Osteoblast (primary cell): ENCODE results near the gene GCK. TPM values are rescaled to one million over a fixed set of nuclear protein-coding genes. Genes with fewer than 3 reads are reported as not detected.

Experiments
- DNase-seq: peaks from one replicate; pipeline ENCODE4 v3.0.0; 2011; ENCODE audit warnings: low spot score, mixed read lengths; ENCODE audit not compliant: insufficient read length; ENCODE audit errors: missing footprints
- H2AFZ ChIP-seq: 2 replicates; pipeline ENCODE4 v1.6.0; 2011; ENCODE audit warnings: mild to moderate bottlenecking, low read length
- H3K27ac ChIP-seq: 2 replicates; pipeline ENCODE4 v1.5.1; 2011; ENCODE audit warnings: mild to moderate bottlenecking, low read depth, low read length, moderate library complexity
- H3K27me3 ChIP-seq: 2 replicates; pipeline ENCODE4 v1.6.0; 2012; ENCODE audit warnings: mild to moderate bottlenecking, control low read depth, inconsistent platforms, low read length, moderate library complexity; ENCODE audit not compliant: insufficient read depth
- H3K36me3 ChIP-seq: 2 replicates; pipeline ENCODE4 v1.5.1; 2011; ENCODE audit warnings: mild to moderate bottlenecking, low read length, control low read depth, moderate library complexity; ENCODE audit not compliant: insufficient read depth
- H3K4me1 ChIP-seq: 2 replicates; pipeline ENCODE4 v1.5.1; 2011; ENCODE audit warnings: mild to moderate bottlenecking, low read length, control low read depth, moderate library complexity; ENCODE audit not compliant: insufficient read depth
- H3K4me2 ChIP-seq: 2 replicates; pipeline ENCODE4 v1.6.0; 2011; ENCODE audit warnings: mild to moderate bottlenecking, low read length; ENCODE audit not compliant: insufficient read depth
- H3K4me3 ChIP-seq: fragments of 200-600 bp; sonication (generic); 3 replicates; pipeline ENCODE4 v1.5.1; 2012; ENCODE audit warnings: mild to moderate bottlenecking, low read length, inconsistent platforms; ENCODE audit not compliant: insufficient read depth
- H3K79me2 ChIP-seq: 2 replicates; pipeline ENCODE4 v1.6.0; 2012; ENCODE audit warnings: mild to moderate bottlenecking, low read length, control low read depth, inconsistent platforms; ENCODE audit not compliant: insufficient read depth
- H3K9me3 ChIP-seq: 2 replicates; pipeline ENCODE4 v1.5.1; 2011; ENCODE audit warnings: low read depth, low read length, control low read depth
- H4K20me1 ChIP-seq: 2 replicates; pipeline ENCODE4 v1.6.0; 2012; ENCODE audit warnings: mild to moderate bottlenecking, low read length, control low read depth; ENCODE audit not compliant: insufficient read depth
- total RNA-seq: library from RNA; depleted of rRNA; stranded (reverse); fragments of >200 nt; gene quantifications from 2 replicates; pipeline ENCODE4 v1.2.3, GENCODE V29; 2012
- TF ChIP-seq, protein P1 (sequence below): IDR thresholded peaks from 2 replicates; pipeline ENCODE4 v1.5.1; 2011; ENCODE audit warnings: mild to moderate bottlenecking, low read depth, low read length, moderate library complexity; ENCODE audit errors: extremely low read depth

The GCK gene
- total RNA-seq, 1 donor, result not detected

GRCh38 chr7:44218418-44219201, 29.4 kb upstream of the GCK start:
- Histone ChIP-seq H3K4me3 (no peak overlapping the region), H3K9me3 (no peaks in the 10 kb centered on the region), H2AFZ (no peak overlapping the region), H3K27ac (no peak overlapping the region), H3K36me3 (peaks cover 8% of the 10 kb centered on the region), H3K27me3 (peaks cover 7% of the 10 kb centered on the region), H3K4me1 (no peaks in the 10 kb centered on the region), H3K79me2 (no peaks in the 10 kb centered on the region), H3K4me2 (no peak overlapping the region), H4K20me1 (peaks cover 8% of the 10 kb centered on the region)
- DNase-seq, result peak; percentile 90
- TF ChIP-seq, protein P1, sequence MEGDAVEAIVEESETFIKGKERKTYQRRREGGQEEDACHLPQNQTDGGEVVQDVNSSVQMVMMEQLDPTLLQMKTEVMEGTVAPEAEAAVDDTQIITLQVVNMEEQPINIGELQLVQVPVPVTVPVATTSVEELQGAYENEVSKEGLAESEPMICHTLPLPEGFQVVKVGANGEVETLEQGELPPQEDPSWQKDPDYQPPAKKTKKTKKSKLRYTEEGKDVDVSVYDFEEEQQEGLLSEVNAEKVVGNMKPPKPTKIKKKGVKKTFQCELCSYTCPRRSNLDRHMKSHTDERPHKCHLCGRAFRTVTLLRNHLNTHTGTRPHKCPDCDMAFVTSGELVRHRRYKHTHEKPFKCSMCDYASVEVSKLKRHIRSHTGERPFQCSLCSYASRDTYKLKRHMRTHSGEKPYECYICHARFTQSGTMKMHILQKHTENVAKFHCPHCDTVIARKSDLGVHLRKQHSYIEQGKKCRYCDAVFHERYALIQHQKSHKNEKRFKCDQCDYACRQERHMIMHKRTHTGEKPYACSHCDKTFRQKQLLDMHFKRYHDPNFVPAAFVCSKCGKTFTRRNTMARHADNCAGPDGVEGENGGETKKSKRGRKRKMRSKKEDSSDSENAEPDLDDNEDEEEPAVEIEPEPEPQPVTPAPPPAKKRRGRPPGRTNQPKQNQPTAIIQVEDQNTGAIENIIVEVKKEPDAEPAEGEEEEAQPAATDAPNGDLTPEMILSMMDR, result no peak

GRCh38 chr7:44217852-44218402, 28.7 kb upstream of the GCK start:
- TF ChIP-seq, protein P1, result no peak
- no peak overlapping the region for H2AFZ ChIP-seq
- H4K20me1 ChIP-seq, result peaks cover 8% of the 10 kb centered on the region
- H3K27me3 ChIP-seq, result no peaks in the 10 kb centered on the region
- no peak overlapping the region for H3K4me3 ChIP-seq
- no peak for DNase-seq
- no peak overlapping the region for H3K4me2 ChIP-seq
- H3K9me3 ChIP-seq, result no peaks in the 10 kb centered on the region
- no peaks in the 10 kb centered on the region for H3K79me2 ChIP-seq
- H3K36me3 ChIP-seq, result peaks cover 12% of the 10 kb centered on the region
- H3K4me1 ChIP-seq, result no peaks in the 10 kb centered on the region
- no peak overlapping the region for H3K27ac ChIP-seq

GRCh38 chr7:44217223-44217714, 28.0 kb upstream of the GCK start:
- Histone ChIP-seq H2AFZ (no peak overlapping the region), H3K9me3 (no peaks in the 10 kb centered on the region), H3K4me1 (no peaks in the 10 kb centered on the region), H4K20me1 (peaks cover 8% of the 10 kb centered on the region), H3K27me3 (no peaks in the 10 kb centered on the region), H3K4me2 (no peak overlapping the region), H3K79me2 (no peaks in the 10 kb centered on the region), H3K36me3 (peaks cover 16% of the 10 kb centered on the region), H3K27ac (no peak overlapping the region), H3K4me3 (no peak overlapping the region)
- no peak for DNase-seq
- TF ChIP-seq, protein P1, result no peak

GRCh38 chr7:44216521-44217222, 27.4 kb upstream of the GCK start:
- H3K4me1 ChIP-seq, result no peaks in the 10 kb centered on the region
- peaks cover 19% of the 10 kb centered on the region for H3K36me3 ChIP-seq
- H2AFZ ChIP-seq, result no peak overlapping the region
- peak; percentile 79 for DNase-seq
- no peak overlapping the region for H3K27ac ChIP-seq
- H3K4me3 ChIP-seq, result no peak overlapping the region
- H3K27me3 ChIP-seq, result no peaks in the 10 kb centered on the region
- no peak overlapping the region for H3K4me2 ChIP-seq
- TF ChIP-seq, protein P1, result no peak
- H3K79me2 ChIP-seq, result no peaks in the 10 kb centered on the region
- no peaks in the 10 kb centered on the region for H3K9me3 ChIP-seq
- H4K20me1 ChIP-seq, result peaks cover 8% of the 10 kb centered on the region
